D721Med (cell line): ENCODE data around the gene SH2D7.

ENCODE experiments used
- DNase-seq: peaks from one replicate; pipeline ENCODE4 v3.0.0; 2011; ENCODE audit warnings: low spot score; ENCODE audit not compliant: insufficient read length
- FAIRE-seq: peaks from 2 replicates; lab custom pipeline; 2011; peaks lifted over from hg19 to GRCh38; lab: Jason Lieb, UNC
- CTCF ChIP-seq: IDR thresholded peaks from 2 replicates; pipeline ENCODE4 v1.5.1; 2012; ENCODE audit warnings: mild to moderate bottlenecking, control low read depth; ENCODE audit not compliant: insufficient read depth; ENCODE audit errors: missing control alignments

Gene SH2D7

GRCh38 chr15:78080088-78080460 is 12.3 kb upstream of the SH2D7 start:
- FAIRE-seq: no peak
- no peak for TF ChIP-seq CTCF
- DNase-seq: no peak

- TF ChIP-seq CTCF: no peak
- DNase-seq (no peak), FAIRE-seq (no peak)
Observed at GRCh38 chr15:78082106-78082742, 10.1 kb upstream of the SH2D7 start.

GRCh38 chr15:78082743-78083110 is 9.6 kb upstream of the SH2D7 start:
- TF ChIP-seq CTCF: no peak
- FAIRE-seq (no peak), DNase-seq (no peak)

GRCh38 chr15:78083186-78083585 is 9.2 kb upstream of the SH2D7 start:
- DNase-seq (no peak), FAIRE-seq (no peak)
- no peak for TF ChIP-seq CTCF

- TF ChIP-seq CTCF: no peak
- DNase-seq (no peak), FAIRE-seq (no peak)
Observed at GRCh38 chr15:78083687-78084448, 8.5 kb upstream of the SH2D7 start.

GRCh38 chr15:78084449-78084750 is 8.0 kb upstream of the SH2D7 start:
- FAIRE-seq (no peak), DNase-seq (no peak)
- no peak for TF ChIP-seq CTCF

GRCh38 chr15:78085928-78086327 is 6.4 kb upstream of the SH2D7 start:
- DNase-seq (no peak), FAIRE-seq (no peak)
- no peak for TF ChIP-seq CTCF
